Adrenal gland (tissue), 5 donors: ENCODE data around the gene PDLIM4.

Experiments used
- CTCF ChIP-seq, 6 experiments: fragments of 450-650 bp in 4 of 6; fragments of 200-600 bp in 2 of 6; sonication (generic) in 1 of 6; IDR thresholded peaks; 1 replicate in 5 of 6; 2 replicates in 1 of 6; pipeline versions ENCODE4 v1.5.1 to v1.8.0; 2016 to 2021; ENCODE audit warnings: antibody characterized with exemption in 6 of 6, mild to moderate bottlenecking in 2 of 6, moderate library complexity in 1 of 6
- POLR2A ChIP-seq, 2 donors: fragments of 450-650 bp; IDR thresholded peaks; one replicate each; pipeline ENCODE4 v1.6.1; 2017; ENCODE audit warnings: antibody characterized with exemption in 2 of 2, mild to moderate bottlenecking in 2 of 2, moderate library complexity in 1 of 2
- donor health status: DM: no; HTN: no; CAD: no.

GRCh38 chr5:132266031-132266835 lies 8.7 kb downstream of the PDLIM4 start:
- TF ChIP-seq CTCF (IDR thresholded peaks at IDR 0.05) (no peak), POLR2A (IDR thresholded peaks at IDR 0.05) (no peak)
